AG08395 (cell line): ENCODE measurements around the gene LDB2.
A peak's percentile ranks its signal among the peaks of the same experiment; 100 is the strongest.
"Not testable (repeated sequence)": the region's sequence is repeated elsewhere in the genome, so short reads cannot be mapped to it uniquely, and the experiment has no call there.

Experiments used
- DNase-seq: peaks from one replicate; pipeline ENCODE4 v3.0.0; 2012; ENCODE audit warnings: mixed read lengths, low spot score

LDB2 gene

GRCh38 chr4:16897991-16898827 is at the start of gene LDB2:
LDB2 (minus strand) TSS chr4:16898645.
- DNase-seq = peak; percentile 59

DNA sequence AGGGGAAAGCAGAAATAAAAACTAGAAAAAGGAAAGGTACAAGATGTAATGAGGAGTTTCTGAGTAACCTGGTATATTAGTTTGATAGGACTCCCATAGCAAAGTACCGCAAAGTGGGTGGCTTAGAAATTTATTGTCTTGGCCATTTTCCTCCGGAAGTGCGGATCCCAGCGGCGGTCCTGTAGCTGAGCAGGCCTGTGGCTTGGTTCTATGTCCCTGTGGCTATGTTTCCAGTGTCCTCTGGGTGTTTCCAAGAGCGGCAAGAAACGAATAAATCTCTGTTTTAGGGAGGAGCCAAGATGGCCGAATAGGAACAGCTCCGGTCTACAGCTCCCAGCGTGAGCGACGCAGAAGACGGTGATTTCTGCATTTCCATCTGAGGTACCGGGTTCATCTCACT is 44.0 kb upstream of the LDB2 start:
- DNase-seq = no peak

- DNase-seq = no peak
Measured at GRCh38 chr4:16939178-16939577, 40.7 kb upstream of the LDB2 start.

DNA sequence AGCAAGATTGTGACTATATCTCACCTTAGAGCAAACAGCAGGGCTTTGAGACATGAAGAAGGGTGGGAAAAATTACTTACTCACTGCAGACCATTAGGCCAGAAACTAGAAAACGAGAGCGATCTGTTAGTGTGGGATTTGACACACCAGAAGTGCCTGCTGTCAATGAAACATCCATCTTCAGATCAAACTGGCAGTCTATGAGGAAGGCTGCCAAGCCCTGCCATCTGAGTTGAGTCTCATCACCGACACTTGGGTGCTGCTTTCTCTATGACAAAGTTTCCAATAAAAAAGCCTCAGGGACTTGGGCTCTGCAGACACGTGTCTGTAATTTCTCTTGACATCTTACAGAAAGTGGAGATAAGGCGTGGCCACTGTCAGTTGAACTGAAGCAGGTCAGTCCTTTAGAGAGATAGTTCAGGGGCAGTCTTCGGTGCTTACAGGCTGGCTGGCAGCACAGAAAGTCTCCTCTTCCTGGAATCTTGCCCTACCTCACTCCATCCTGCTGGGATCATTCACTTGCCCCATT is 40.1 kb upstream of the LDB2 start:
- DNase-seq = no peak

GRCh38 chr4:16931339-16932305 is 33.2 kb upstream of the LDB2 start:
- DNase-seq = no peak

GRCh38 chr4:16926214-16926613 is 27.8 kb upstream of the LDB2 start:
- no peak for DNase-seq

DNA sequence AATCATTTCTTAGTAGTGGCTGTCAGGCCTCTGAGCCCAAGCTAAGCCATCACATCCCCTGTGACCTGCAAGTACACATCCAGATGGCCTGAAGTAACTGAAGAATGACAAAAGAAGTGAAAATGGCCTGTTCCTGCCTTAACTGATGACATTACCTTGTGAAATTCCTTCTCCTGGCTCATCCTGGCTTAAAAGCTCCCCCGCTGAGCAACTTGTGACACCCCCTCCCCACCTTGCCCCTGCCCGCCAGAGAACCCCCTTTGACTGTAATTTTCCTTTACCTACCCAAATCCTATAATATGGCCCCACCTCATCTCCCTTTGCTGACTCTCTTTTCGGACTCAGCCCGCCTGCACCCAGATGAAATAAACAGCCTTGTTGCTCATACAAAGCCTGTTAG is 20.3 kb upstream of the LDB2 start:
- DNase-seq = not testable (repeated sequence)

DNA sequence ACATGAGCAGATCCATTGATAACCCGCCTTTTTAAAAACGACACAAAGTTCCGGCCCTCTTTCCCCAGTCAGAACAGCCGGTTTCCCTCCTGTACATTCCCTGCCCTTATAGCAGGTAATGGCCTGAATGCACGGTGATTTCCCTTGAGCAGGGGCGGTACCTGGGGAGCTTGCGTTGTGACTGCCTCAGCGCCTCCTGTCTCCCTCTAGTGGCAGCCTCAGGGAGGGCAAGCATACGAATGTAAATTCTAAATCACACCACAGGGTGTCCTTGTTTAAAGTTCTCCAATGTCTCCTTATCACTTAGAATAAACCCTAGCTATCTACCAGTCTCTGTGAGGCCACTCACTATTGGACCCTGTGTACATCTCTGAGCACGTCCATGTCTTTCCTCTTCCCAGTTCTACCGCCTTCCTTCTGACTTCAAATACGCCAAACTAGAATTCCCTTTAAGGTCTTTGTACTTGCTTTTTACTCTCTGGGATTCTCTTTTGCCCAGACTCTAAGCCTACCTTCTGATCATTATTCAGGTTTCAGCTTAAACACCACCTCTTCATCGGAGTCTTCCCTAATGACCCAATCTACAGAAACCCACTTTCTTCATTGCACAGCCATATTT is 18.4 kb upstream of the LDB2 start:
- no peak for DNase-seq

- no peak for DNase-seq
Measured at GRCh38 chr4:16916031-16916430, 17.6 kb upstream of the LDB2 start.

GRCh38 chr4:16914208-16914607 is 15.8 kb upstream of the LDB2 start:
- peak; percentile 45 for DNase-seq

GRCh38 chr4:16912896-16913295 is 14.5 kb upstream of the LDB2 start:
- DNase-seq = no peak

DNA sequence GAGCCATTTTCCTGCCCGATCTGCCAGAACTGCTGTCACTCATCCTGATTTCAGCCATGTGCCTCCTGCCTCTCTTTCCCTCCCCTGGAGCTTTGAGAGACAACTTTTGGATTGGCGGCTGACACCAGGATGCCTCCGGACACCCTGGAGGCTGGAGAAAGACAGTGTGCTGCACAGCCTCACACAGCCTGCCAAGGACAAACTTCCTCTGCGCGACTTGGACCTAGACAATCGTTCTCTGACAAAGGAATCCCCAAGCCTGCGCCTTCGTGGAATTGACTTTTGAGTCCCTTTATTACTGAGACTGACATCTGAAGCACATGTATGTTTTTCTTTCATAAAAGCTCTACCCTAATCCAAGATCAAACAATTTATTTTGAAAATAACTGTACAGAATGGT is 10.8 kb upstream of the LDB2 start:
- DNase-seq = no peak

GRCh38 chr4:16908377-16909021 is 10.1 kb upstream of the LDB2 start:
- no peak for DNase-seq

GRCh38 chr4:16900325-16900724 is 1.9 kb upstream of the LDB2 start:
- DNase-seq = no peak

DNA sequence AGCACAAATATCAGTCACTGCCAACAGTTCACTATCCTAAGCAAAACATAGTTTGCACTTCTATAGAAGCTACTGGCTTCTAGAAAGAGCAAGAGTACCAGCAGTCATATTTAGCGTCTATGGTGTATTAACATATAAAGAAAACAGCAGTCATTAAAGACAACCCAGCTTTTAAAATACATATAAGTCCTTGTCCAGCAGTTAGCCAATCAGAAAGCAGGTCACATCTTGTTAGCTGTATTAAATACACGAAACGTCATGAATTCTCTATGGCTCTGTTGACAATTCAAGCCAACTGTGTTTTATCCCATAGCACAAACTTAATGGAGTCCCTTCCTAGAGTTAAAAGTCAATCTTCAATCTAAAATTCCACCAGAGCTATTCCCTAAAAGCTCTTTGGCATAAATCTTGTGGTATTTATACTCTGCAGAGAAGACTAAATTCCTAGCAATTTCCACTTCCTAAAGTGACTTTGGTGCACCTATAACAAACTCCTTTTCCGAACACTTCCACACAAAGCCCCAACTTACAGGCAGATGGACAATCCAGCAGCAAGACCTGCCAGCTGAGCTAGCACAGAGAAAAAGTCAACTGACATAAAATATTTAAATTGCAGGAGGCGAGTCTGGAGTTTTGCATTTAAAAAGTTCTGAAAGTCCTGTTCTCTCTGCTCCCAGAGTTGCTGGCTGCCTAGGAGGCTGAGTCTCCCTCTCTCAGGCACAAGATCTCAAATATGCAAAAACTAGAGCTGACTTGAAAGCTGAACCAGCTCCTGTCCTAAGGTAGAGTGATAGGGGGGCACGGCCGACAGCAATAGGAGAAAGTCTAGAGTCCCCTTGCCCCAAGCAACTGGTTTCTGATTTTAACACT is 1.3 kb downstream of the LDB2 start:
- peak; percentile 35 for DNase-seq

- DNase-seq = peak; percentile 14
Measured at GRCh38 chr4:16894406-16894805, 4.0 kb downstream of the LDB2 start.

GRCh38 chr4:16893141-16893651 is 5.2 kb downstream of the LDB2 start:
- no peak for DNase-seq

GRCh38 chr4:16890651-16891050 is 7.8 kb downstream of the LDB2 start:
- no peak for DNase-seq

- DNase-seq = no peak
Measured at GRCh38 chr4:16889945-16890344, 8.5 kb downstream of the LDB2 start.

DNA sequence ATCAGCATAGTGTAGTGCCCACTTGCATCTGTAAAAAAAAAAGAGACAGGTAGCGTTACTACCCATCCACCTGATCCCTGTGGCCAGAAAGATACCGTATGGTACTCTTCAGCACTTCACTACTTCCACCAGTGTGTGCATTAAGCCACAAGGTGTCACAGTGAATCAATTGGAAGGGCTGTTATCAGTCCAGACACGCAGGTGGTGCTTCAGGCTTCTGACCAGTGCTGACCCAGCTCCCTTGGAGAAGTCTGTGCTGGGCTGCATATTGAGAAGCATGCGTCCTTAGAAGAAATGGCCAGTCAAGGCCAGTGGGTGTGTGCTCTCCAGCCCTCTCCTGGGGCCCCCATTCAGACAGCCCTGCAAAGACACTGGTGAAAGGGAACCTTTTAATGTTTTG is 10.6 kb downstream of the LDB2 start:
- DNase-seq = no peak
